Stimulated activated CD4-positive, alpha-beta T cell treated with anti-CD3 and anti-CD28 coated beads, Interleukin-1b, Interleukin-23, amount 100 ng/mL, for 24 hours (primary cell): ENCODE data around the gene IGFLR1.
A peak's percentile ranks its signal among the peaks of the same experiment; 100 is the strongest.
"Not testable (repeated sequence)": the region's sequence is repeated elsewhere in the genome, so short reads cannot be mapped to it uniquely, and the experiment has no call there.

ENCODE experiments used
- DNase-seq, 4 experiments: peaks; one replicate each; pipeline ENCODE4 v3.0.0-alpha.2; 2020; ENCODE audit warnings: low read depth in 4 of 4, low spot score in 1 of 4

Gene IGFLR1

GRCh38 chr19:35712567-35713505 lies 29.4 kb downstream of the IGFLR1 start:
- DNase-seq = peak in 3 of 4 experiments; percentile 30 to 87 (median 65)

GRCh38 chr19:35710784-35711723 lies 31.2 kb downstream of the IGFLR1 start:
- DNase-seq = peak in 3 of 4 experiments; percentile 35 to 74 (median 46)

GRCh38 chr19:35708391-35708790 lies 33.9 kb downstream of the IGFLR1 start:
- no peak for DNase-seq

DNA sequence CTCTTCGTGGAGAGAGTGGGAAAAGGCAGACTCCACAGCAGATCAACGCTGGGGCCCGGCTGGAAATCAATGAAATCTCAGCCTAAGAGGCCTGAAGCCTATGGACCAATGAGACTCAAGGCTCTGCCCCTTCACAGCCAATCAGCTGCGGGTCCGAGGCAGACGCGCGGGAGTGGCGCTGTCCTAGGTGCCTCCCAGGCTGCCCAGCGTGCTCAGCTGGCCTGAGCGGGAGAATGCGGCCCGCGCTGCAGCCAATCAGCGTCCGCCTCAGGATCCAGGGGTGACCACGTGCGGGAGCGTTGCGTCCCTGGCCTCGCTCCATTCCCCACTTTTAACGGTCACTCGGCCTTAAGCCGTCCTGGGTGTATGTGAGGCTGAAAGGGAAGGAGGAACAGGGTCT lies 38.0 kb downstream of the IGFLR1 start, which contains the start of gene ZBTB32:
Gene ZBTB32 (plus strand): TSS at position 341 of the 400 bp plus-strand sequence. CDS start 10,069 bp downstream, outside the sequence.
- DNase-seq = no peak

- no peak for DNase-seq
These were observed 38.9 kb downstream of the IGFLR1 start for GRCh38 chr19:35703343-35703742.

DNA sequence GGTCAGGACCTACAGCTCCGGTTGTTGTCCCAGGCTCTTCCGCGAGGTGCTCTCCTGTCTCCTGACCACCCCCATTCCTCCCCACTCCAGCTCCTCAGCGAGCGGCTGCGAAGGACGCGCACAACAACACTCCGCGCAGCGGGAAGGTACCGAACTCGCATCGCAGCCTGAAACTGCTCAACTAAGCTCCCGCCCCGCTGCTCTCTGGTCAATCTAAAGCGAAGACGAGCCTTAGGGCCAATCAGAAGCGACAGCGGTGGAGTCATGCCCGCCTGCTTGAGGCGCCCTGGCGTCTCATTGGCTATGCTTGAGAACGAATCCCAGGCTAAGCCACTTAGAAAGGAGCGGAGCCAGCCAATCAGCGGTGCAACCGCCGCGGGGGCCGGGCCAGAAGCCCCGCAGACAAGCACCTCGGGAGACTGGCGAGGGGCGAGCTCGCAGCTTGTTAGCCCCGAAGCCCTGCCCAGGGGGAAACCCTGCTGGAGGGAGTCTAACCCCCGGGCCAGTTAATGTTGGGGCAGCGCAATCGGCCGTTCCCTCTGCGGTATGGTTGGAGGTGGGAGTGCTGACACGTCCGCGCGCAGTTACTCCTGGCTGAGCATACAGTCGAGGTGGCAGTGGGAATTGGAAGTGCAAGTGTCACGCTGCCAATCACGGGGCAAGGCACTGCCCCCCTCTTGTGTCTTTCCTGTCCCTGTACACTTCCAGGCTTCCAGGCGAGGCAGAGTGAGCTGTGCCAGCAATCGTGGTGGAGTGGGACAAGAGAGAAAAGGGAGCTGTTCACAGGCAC lies 39.8 kb downstream of the IGFLR1 start:
- peak; percentile 74 to 93 (median 82) for DNase-seq

- no peak for DNase-seq
These were observed 45.4 kb downstream of the IGFLR1 start for GRCh38 chr19:35696835-35697234.

DNA sequence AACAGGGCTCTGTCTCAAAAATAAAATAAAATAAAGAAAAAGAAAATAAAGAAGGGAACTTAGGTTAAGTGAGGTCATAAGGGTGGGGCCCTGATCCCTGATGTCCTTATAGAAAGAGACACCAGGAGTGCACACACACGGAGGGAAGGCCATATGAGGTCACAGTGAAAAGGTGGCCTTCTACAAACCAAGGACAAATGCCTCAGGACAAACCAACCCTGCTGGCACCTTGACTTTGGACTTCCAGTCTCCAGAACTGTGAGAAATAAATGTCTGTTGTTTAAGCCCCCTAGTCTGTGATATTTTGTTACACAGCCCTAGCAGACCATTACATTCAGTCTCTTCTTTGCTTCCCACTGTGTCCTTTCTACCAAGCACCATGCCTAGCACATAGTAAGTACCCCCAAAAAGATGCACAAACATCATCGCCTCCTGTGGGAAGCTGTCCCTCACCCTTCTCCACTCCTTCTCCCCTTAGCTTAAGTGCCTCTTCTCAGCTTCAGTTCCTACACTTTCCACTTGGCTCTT lies 46.3 kb downstream of the IGFLR1 start:
- DNase-seq = no peak

- peak; percentile 82 to 93 (median 87) for DNase-seq
These were observed 48.2 kb downstream of the IGFLR1 start for GRCh38 chr19:35693835-35694599.

- no peak for DNase-seq
These were observed 48.8 kb downstream of the IGFLR1 start for GRCh38 chr19:35693422-35693821.

DNA sequence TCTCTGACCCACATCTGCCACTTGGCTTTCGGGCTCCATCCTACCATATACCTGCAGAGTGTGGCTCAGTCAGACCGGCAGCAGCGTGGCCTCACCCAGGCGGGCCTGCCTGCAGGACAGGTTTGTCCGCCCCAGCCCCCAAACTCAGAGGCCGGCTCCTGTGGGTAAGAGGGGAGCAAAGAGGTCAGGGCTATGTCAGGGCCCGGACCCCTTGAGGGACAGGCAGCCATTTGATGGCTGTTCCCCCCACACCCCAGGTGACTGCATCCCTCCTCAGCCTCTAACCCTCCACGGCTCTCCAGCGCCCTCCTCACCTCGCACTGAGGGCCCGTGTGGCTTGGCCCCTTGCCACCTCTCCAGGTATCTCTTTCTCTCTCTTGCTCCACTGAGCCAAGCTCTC lies 50.2 kb downstream of the IGFLR1 start:
- no peak for DNase-seq

DNA sequence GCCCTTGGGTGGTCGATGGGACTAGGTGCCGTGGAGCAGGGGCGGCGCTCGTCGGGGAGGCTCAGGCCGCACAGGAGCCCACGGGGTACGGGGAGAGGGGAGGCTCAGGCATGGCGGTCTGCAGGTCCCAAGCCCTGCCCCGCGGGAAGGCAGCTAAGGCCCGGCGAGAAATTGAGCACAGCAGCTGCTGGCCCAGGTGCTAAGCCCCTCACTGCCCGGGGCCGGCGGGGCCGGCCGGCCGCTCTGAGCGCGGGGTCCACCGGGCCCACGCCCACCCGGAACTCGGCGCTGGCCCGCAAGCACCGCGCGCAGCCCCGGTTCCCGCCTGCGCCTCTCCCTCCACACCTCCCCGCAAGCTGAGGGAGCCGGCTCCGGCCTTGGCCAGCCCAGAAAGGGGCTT lies 51.1 kb downstream of the IGFLR1 start:
- not testable (repeated sequence) for DNase-seq

DNA sequence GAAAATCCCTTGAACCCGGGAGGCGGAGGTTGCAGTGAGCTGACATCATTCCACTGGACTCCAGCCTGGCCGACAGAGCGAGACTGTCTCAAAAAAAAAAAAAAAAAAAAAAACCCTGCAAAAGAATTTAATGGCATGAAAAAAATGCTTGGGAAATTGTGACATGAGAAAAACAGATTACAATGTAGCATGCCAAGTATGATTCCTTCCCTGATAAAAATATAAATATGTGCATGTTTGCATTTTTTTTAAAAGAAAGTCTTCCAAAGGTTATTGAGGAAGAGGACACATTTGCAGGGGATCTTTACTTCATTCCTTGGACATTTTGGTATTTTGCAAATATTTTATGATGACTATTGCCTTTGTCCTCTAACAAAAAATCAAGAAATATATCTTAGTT lies 52.4 kb downstream of the IGFLR1 start:
- DNase-seq = no peak
